ENCODE data around the gene AXIN1.

DNA sequence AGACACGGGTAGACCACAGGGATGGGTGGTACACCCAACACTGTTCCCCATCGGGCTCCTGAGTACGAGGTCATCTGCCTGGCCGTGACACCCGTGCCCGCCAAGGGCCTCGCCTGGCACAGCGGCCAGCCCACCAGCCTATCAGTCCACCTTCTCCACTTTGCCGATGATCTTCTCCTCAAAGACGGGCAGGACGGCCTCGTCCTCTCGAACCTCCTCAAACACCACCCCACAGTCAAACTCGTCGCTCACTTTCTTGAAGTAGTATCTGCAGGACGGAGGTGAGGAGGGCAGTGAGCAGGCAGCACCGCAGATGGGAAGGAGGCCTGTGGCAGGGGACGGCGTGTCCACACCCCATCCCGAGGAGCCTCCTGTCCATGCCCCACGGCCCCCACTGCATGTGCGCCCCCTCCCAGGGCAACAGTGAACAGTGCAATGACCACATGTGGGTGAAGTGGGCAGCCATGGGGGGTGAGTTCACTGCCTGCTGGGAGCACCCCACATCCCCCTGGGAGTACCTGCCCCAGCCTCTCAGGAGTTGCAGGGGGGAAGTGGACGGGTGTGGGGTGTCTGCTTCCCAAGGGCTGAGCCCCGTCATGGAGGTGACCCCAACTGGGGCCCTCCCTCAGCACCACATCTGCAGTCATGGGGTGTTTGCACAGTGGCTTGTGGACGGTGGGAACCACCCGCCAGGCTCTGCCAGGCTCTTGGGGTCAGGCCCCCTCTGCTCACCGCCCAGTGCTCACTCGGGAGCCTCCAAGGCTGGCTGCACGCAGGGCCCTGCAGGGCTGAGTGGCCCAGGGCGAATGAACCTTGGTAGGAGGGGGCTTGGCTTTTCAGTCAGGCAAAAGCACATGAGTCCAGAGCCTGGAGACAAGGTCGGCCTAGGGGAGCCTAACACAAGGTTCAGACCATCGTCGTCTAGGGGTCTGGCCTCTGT lies 64.3 kb downstream of the AXIN1 start:
- TF ChIP-seq SIN3A (IDR thresholded peaks at IDR 0.05; ENCODE audit: borderline replicate concordance, insufficient read depth, low read length) (no peak), POLR2AphosphoS5 (IDR thresholded peaks at IDR 0.05; ENCODE audit: low read depth, low read length) (no peak), REST (IDR thresholded peaks at IDR 0.05; ENCODE audit: insufficient read depth in 1 of 2, low read depth in 2 of 2, low read length in 2 of 2) (no peak), TAF1 (IDR thresholded peaks at IDR 0.05; ENCODE audit: borderline replicate concordance, insufficient read depth, low read length) (no peak), FOXP2 (optimal IDR thresholded peaks at IDR 0.05; ENCODE audit: borderline replicate concordance, extremely low read depth, extremely low read length, insufficient read depth) (no peak)

All from PFSK-1 (cell line).